HEK293 (cell line): ENCODE results near the gene CENPH.

Source experiments
- CTCF ChIP-seq: fragments of 450-650 bp; formaldehyde crosslinking; IDR thresholded peaks from 2 replicates; pipeline ENCODE4 v1.5.1; 2016; ENCODE audit warnings: missing biosample characterization, missing genetic modification characterization
- KLF7 ChIP-seq: fragments of 450-650 bp; formaldehyde crosslinking; IDR thresholded peaks from 2 replicates; pipeline ENCODE4 v1.5.1; 2016; ENCODE audit warnings: missing biosample characterization, missing genetic modification characterization, borderline replicate concordance
- OVOL3 ChIP-seq: fragments of 450-650 bp; formaldehyde crosslinking; IDR thresholded peaks from 2 replicates; pipeline ENCODE4 v1.5.1; 2016; ENCODE audit warnings: missing biosample characterization, missing genetic modification characterization
- PATZ1 ChIP-seq: fragments of 450-650 bp; formaldehyde crosslinking; IDR thresholded peaks from 2 replicates; pipeline ENCODE4 v1.5.1; 2016; ENCODE audit warnings: missing biosample characterization, missing genetic modification characterization
- PRDM10 ChIP-seq: fragments of 450-650 bp; formaldehyde crosslinking; IDR thresholded peaks from 2 replicates; pipeline ENCODE4 v1.5.1; 2016; ENCODE audit warnings: missing biosample characterization, missing genetic modification characterization
- PRDM2 ChIP-seq: fragments of 450-650 bp; formaldehyde crosslinking; IDR thresholded peaks from 2 replicates; pipeline ENCODE4 v1.5.1; 2016; ENCODE audit warnings: missing biosample characterization, missing genetic modification characterization, borderline replicate concordance
- REPIN1 ChIP-seq: fragments of 450-650 bp; formaldehyde crosslinking; IDR thresholded peaks from 2 replicates; pipeline ENCODE4 v1.5.1; 2017; ENCODE audit warnings: missing biosample characterization, missing genetic modification characterization, low read depth
- ZBTB10 ChIP-seq: fragments of 450-650 bp; formaldehyde crosslinking; IDR thresholded peaks from 2 replicates; pipeline ENCODE4 v1.5.1; 2016; ENCODE audit warnings: missing biosample characterization, missing genetic modification characterization
- ZBTB6 ChIP-seq: fragments of 450-650 bp; formaldehyde crosslinking; IDR thresholded peaks from 2 replicates; pipeline ENCODE4 v1.5.1; 2017; ENCODE audit warnings: missing biosample characterization, missing genetic modification characterization
- ZFP3 ChIP-seq: fragments of 450-650 bp; formaldehyde crosslinking; IDR thresholded peaks from 2 replicates; pipeline ENCODE4 v1.5.1; 2016; ENCODE audit warnings: low read depth, missing biosample characterization, missing genetic modification characterization
- ZNF121 ChIP-seq: fragments of 450-650 bp; formaldehyde crosslinking; IDR thresholded peaks from 2 replicates; pipeline ENCODE4 v1.5.1; 2016; ENCODE audit warnings: missing biosample characterization, missing genetic modification characterization
- ZNF146 ChIP-seq: fragments of 450-650 bp; formaldehyde crosslinking; IDR thresholded peaks from 2 replicates; pipeline ENCODE4 v1.5.1; 2016; ENCODE audit warnings: missing biosample characterization, missing genetic modification characterization
- ZNF184 ChIP-seq: fragments of 450-650 bp; IDR thresholded peaks from 2 replicates; pipeline ENCODE4 v1.5.1; 2018; ENCODE audit warnings: missing biosample characterization, mild to moderate bottlenecking, missing genetic modification characterization
- ZNF211 ChIP-seq: fragments of 450-650 bp; formaldehyde crosslinking; IDR thresholded peaks from 2 replicates; pipeline ENCODE4 v1.5.1; 2016; ENCODE audit warnings: low read depth, missing biosample characterization, missing genetic modification characterization
- ZNF366 ChIP-seq: fragments of 450-650 bp; formaldehyde crosslinking; conservative IDR thresholded peaks from 2 replicates; pipeline ENCODE4 v1.5.1; 2016; ENCODE audit warnings: missing biosample characterization, missing genetic modification characterization
- ZNF404 ChIP-seq: fragments of 450-650 bp; formaldehyde crosslinking; IDR thresholded peaks from 2 replicates; pipeline ENCODE4 v1.5.1; 2017; ENCODE audit warnings: missing biosample characterization, missing genetic modification characterization
- ZNF433 ChIP-seq: fragments of 450-650 bp; formaldehyde crosslinking; IDR thresholded peaks from 2 replicates; pipeline ENCODE4 v1.5.1; 2016; ENCODE audit warnings: missing biosample characterization, missing genetic modification characterization, low read depth
- ZNF548 ChIP-seq: fragments of 450-650 bp; formaldehyde crosslinking; IDR thresholded peaks from 2 replicates; pipeline ENCODE4 v1.5.1; 2016; ENCODE audit warnings: missing biosample characterization, missing genetic modification characterization
- ZNF549 ChIP-seq: fragments of 450-650 bp; IDR thresholded peaks from 2 replicates; pipeline ENCODE4 v1.5.1; 2018; ENCODE audit warnings: missing biosample characterization, missing genetic modification characterization, mild to moderate bottlenecking, inconsistent platforms, moderate library complexity
- ZNF610 ChIP-seq: fragments of 450-650 bp; formaldehyde crosslinking; IDR thresholded peaks from 2 replicates; pipeline ENCODE4 v1.5.1; 2016; ENCODE audit warnings: missing biosample characterization, missing genetic modification characterization, borderline replicate concordance
- ZNF785 ChIP-seq: fragments of 450-650 bp; formaldehyde crosslinking; IDR thresholded peaks from 2 replicates; pipeline ENCODE4 v1.5.1; 2016; ENCODE audit warnings: missing biosample characterization, missing genetic modification characterization

CENPH gene

GRCh38 chr5:69189162-69190086 is at the start of gene CENPH (continued):
- no peak for TF ChIP-seq ZNF146 (tag by site-specific recombination)
- no peak for TF ChIP-seq ZNF211 (tag by site-specific recombination)
- no peak for TF ChIP-seq ZNF184
- TF ChIP-seq CTCF (tag by site-specific recombination) = no peak
- no peak for TF ChIP-seq PRDM2 (tag by site-specific recombination)
- TF ChIP-seq ZNF785 = no peak
- peak; percentile 94 for TF ChIP-seq ZNF121 (tag by site-specific recombination)
- peak; percentile 33 for TF ChIP-seq ZNF366
- no peak for TF ChIP-seq REPIN1 (tag by site-specific recombination)
- no peak for TF ChIP-seq ZNF549 (tag by site-specific recombination)
- no peak for TF ChIP-seq ZBTB10
- no peak for TF ChIP-seq OVOL3 (tag by site-specific recombination)
- no peak for TF ChIP-seq ZNF404 (tag by site-specific recombination)
- peak; percentile 84 for TF ChIP-seq KLF7 (tag by site-specific recombination)
- TF ChIP-seq ZNF610 (tag by site-specific recombination) = peak; percentile 63; the same call in 1 of the 2 replicates
- TF ChIP-seq ZNF433 (tag by site-specific recombination) = no peak
- TF ChIP-seq ZNF548 (tag by site-specific recombination) = no peak
- no peak for TF ChIP-seq PRDM10 (tag by site-specific recombination)
- TF ChIP-seq ZBTB6 (tag by site-specific recombination) = no peak
- peak; percentile 11; the same call in 1 of the 2 replicates for TF ChIP-seq ZFP3 (tag by site-specific recombination)
- no peak for TF ChIP-seq PATZ1 (tag by site-specific recombination)
